ENCODE results near the gene OR2A14.

OR2A14 gene

DNA sequence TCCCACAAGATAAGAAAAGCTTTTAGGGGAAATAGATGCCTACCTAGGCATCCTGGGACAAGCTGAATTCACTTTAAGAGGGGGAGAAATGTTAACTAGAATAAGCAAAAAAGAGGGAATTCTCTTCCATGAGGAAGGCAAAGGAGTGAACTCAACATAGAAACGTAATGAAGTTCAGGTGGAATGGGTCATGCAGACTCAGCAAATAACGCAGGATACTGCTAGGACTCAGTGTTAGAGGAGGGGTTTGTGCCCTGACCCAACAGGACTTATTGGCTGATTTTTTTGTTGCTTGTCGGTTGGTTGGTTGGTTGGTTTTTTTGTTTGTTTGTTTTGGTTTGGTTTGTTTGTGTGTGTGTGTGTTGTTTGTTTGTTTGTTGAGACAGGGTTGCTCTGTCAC is 9.3 kb downstream of the OR2A14 start:
- no peak overlapping the region for H3K4me3 ChIP-seq (ENCODE audit: low read depth, low read length)
- H3K4me1 ChIP-seq (ENCODE audit: control insufficient read depth in 1 of 2, insufficient read depth in 2 of 2, low read length in 2 of 2) = no peaks in the 10 kb centered on the region
- no peak overlapping the region for H2BK5ac ChIP-seq (ENCODE audit: low read depth, low read length, poor library complexity)
- H4K8ac ChIP-seq (ENCODE audit: low read depth, low read length) = no peak overlapping the region
- H2AFZ ChIP-seq (ENCODE audit: insufficient read depth, low read length, poor library complexity) = no peak overlapping the region
- no peaks in the 10 kb centered on the region for H3K36me3 ChIP-seq (ENCODE audit: control insufficient read depth in 1 of 2, insufficient read depth in 2 of 2, low read length in 2 of 2)
- no peaks in the 10 kb centered on the region for H3K79me1 ChIP-seq (ENCODE audit: low read length)
- H3K4ac ChIP-seq (ENCODE audit: low read depth, low read length) = no peak overlapping the region
- H4K12ac ChIP-seq (ENCODE audit: low read depth, low read length) = no peak overlapping the region
- H2BK12ac ChIP-seq (ENCODE audit: low read length) = no peak overlapping the region
- H3K27ac ChIP-seq (ENCODE audit: low read depth, low read length) = no peak overlapping the region
- no peaks in the 10 kb centered on the region for H3K27me3 ChIP-seq (ENCODE audit: insufficient read depth, low read length)
- H3K9me3 ChIP-seq (ENCODE audit: insufficient read depth, low read depth, low read length) = no peaks in the 10 kb centered on the region
- H4K91ac ChIP-seq (ENCODE audit: low read depth, low read length) = no peak overlapping the region
- no peaks in the 10 kb centered on the region for H3K79me2 ChIP-seq (ENCODE audit: control insufficient read depth, insufficient read depth, low read length, poor library complexity)
- no peak overlapping the region for H3K4me2 ChIP-seq (ENCODE audit: low read length)
- no peak for DNase-seq
- no peak overlapping the region for H3K14ac ChIP-seq (ENCODE audit: low read length)
- no peak overlapping the region for H3K18ac ChIP-seq (ENCODE audit: low read length)
- H2AK5ac ChIP-seq (ENCODE audit: low read length) = no peak overlapping the region
- no peak overlapping the region for H3K23ac ChIP-seq (ENCODE audit: low read length)
- WGBS (ENCODE audit: extremely low coverage, insufficient coverage, insufficient read length) = 100% methylated on average over 1 of the region's 3 CpGs
- H3K9ac ChIP-seq (ENCODE audit: low read length) = no peak overlapping the region
- H2BK120ac ChIP-seq (ENCODE audit: insufficient read depth, low read length, poor library complexity) = no peak overlapping the region

DNA sequence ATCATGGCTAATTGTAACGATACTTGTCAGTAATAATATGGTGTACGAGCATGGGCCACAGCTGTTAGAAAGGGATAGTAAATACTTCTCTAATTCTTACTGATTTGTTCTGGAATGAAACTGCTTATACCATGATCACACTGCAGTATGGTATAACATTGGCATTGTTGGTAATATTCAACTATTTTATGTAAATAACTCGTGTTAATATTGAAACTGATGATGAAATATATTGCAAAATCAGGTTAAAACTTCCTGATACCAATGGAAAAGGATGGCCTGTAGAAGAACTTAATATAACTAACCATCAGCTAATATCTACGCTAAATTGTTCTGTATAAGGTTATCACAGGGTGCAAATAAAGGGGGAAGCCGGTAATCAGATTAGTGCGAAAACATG is 10.3 kb downstream of the OR2A14 start:
- H2AFZ ChIP-seq (ENCODE audit: insufficient read depth, low read length, poor library complexity) = no peak overlapping the region
- no peak overlapping the region for H4K12ac ChIP-seq (ENCODE audit: low read depth, low read length)
- no peaks in the 10 kb centered on the region for H3K4me1 ChIP-seq (ENCODE audit: control insufficient read depth in 1 of 2, insufficient read depth in 2 of 2, low read length in 2 of 2)
- no peak overlapping the region for H2BK120ac ChIP-seq (ENCODE audit: insufficient read depth, low read length, poor library complexity)
- H4K8ac ChIP-seq (ENCODE audit: low read depth, low read length) = no peak overlapping the region
- H3K23ac ChIP-seq (ENCODE audit: low read length) = no peak overlapping the region
- H3K27me3 ChIP-seq (ENCODE audit: insufficient read depth, low read length) = no peaks in the 10 kb centered on the region
- no peaks in the 10 kb centered on the region for H3K79me2 ChIP-seq (ENCODE audit: control insufficient read depth, insufficient read depth, low read length, poor library complexity)
- H3K4me2 ChIP-seq (ENCODE audit: low read length) = no peak overlapping the region
- no peak overlapping the region for H4K91ac ChIP-seq (ENCODE audit: low read depth, low read length)
- no peak overlapping the region for H3K27ac ChIP-seq (ENCODE audit: low read depth, low read length)
- H3K9ac ChIP-seq (ENCODE audit: low read length) = no peak overlapping the region
- H3K4ac ChIP-seq (ENCODE audit: low read depth, low read length) = no peak overlapping the region
- no peak overlapping the region for H2BK5ac ChIP-seq (ENCODE audit: low read depth, low read length, poor library complexity)
- no peak overlapping the region for H2BK12ac ChIP-seq (ENCODE audit: low read length)
- H2AK5ac ChIP-seq (ENCODE audit: low read length) = no peak overlapping the region
- DNase-seq = no peak
- no peak overlapping the region for H3K18ac ChIP-seq (ENCODE audit: low read length)
- no CpG with 5 or more reads among the region's 6 CpGs for WGBS (ENCODE audit: extremely low coverage, insufficient coverage, insufficient read length)
- no peak overlapping the region for H3K4me3 ChIP-seq (ENCODE audit: low read depth, low read length)
- H3K14ac ChIP-seq (ENCODE audit: low read length) = no peak overlapping the region
- no peaks in the 10 kb centered on the region for H3K79me1 ChIP-seq (ENCODE audit: low read length)
- no peaks in the 10 kb centered on the region for H3K36me3 ChIP-seq (ENCODE audit: control insufficient read depth in 1 of 2, insufficient read depth in 2 of 2, low read length in 2 of 2)
- H3K9me3 ChIP-seq (ENCODE audit: insufficient read depth, low read depth, low read length) = no peaks in the 10 kb centered on the region

DNA sequence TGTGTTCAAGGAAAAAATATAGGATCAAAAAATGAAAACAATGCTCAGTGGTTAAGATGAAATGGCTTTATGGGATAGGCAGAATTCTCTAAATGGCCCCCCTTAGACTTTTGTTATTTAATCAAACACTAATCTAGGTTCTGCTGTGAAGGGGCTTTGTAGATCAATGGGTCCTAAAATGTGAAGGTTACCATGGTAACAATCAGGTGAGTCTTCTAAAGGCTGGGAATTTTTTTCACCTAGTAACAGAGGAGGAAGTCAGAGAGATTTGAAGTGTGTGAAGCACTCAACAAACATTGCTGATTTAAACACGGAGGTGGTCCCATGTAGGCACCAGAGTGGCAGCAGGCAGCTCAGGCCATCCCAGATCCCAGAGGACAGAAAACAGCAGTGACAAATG is 11.1 kb downstream of the OR2A14 start:
- Histone ChIP-seq H3K18ac (ENCODE audit: low read length) (no peak overlapping the region), H3K14ac (ENCODE audit: low read length) (no peak overlapping the region), H2AFZ (ENCODE audit: insufficient read depth, low read length, poor library complexity) (no peak overlapping the region), H4K91ac (ENCODE audit: low read depth, low read length) (no peak overlapping the region), H3K4me1 (ENCODE audit: control insufficient read depth in 1 of 2, insufficient read depth in 2 of 2, low read length in 2 of 2) (no peaks in the 10 kb centered on the region), H3K27ac (ENCODE audit: low read depth, low read length) (no peak overlapping the region), H4K12ac (ENCODE audit: low read depth, low read length) (no peak overlapping the region), H3K4me3 (ENCODE audit: low read depth, low read length) (no peak overlapping the region), H3K9me3 (ENCODE audit: insufficient read depth, low read depth, low read length) (no peaks in the 10 kb centered on the region), H3K27me3 (ENCODE audit: insufficient read depth, low read length) (no peaks in the 10 kb centered on the region), H3K36me3 (ENCODE audit: control insufficient read depth in 1 of 2, insufficient read depth in 2 of 2, low read length in 2 of 2) (no peaks in the 10 kb centered on the region), H3K4ac (ENCODE audit: low read depth, low read length) (no peak overlapping the region), H2BK120ac (ENCODE audit: insufficient read depth, low read length, poor library complexity) (no peak overlapping the region), H3K9ac (ENCODE audit: low read length) (no peak overlapping the region), H3K79me1 (ENCODE audit: low read length) (no peaks in the 10 kb centered on the region), H3K79me2 (ENCODE audit: control insufficient read depth, insufficient read depth, low read length, poor library complexity) (no peaks in the 10 kb centered on the region), H3K4me2 (ENCODE audit: low read length) (no peak overlapping the region), H2AK5ac (ENCODE audit: low read length) (no peak overlapping the region), H4K8ac (ENCODE audit: low read depth, low read length) (no peak overlapping the region), H3K23ac (ENCODE audit: low read length) (no peak overlapping the region), H2BK5ac (ENCODE audit: low read depth, low read length, poor library complexity) (no peak overlapping the region), H2BK12ac (ENCODE audit: low read length) (no peak overlapping the region)
- no peak for DNase-seq
- WGBS (ENCODE audit: extremely low coverage, insufficient coverage, insufficient read length) = no CpG with 5 or more reads among the region's 1 CpG

DNA sequence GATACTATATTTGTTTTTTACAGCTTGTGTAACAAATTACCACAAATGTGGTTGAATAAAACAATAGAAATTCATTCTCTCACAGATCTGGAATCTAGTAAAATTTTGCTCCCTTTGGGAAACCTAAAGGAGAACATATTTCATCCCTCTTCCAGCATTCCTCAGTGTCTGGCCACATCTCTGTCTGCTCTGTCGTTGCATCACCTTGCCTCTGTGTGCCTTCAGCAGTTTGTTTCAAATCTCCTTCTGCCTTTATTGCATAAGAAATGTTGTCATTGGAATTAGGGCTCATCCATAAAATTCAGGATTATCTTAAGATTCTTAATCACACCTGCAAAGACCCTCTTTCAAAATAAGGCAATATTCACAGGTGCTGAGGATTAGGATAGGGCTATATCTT is 14.5 kb downstream of the OR2A14 start:
- Histone ChIP-seq H3K4me3 (ENCODE audit: low read depth, low read length) (no peak overlapping the region), H3K27me3 (ENCODE audit: insufficient read depth, low read length) (no peaks in the 10 kb centered on the region)
- WGBS (ENCODE audit: extremely low coverage, insufficient coverage, insufficient read length) = no CpG with 5 or more reads among the region's 1 CpG

More for the DNA sequence above, 14.5 kb downstream of the OR2A14 start:
- Histone ChIP-seq H3K9ac (ENCODE audit: low read length) (no peak overlapping the region), H4K91ac (ENCODE audit: low read depth, low read length) (no peak overlapping the region), H2AK5ac (ENCODE audit: low read length) (no peak overlapping the region), H3K18ac (ENCODE audit: low read length) (no peak overlapping the region), H3K79me1 (ENCODE audit: low read length) (no peaks in the 10 kb centered on the region), H3K4me2 (ENCODE audit: low read length) (no peak overlapping the region), H3K4me1 (ENCODE audit: control insufficient read depth in 1 of 2, insufficient read depth in 2 of 2, low read length in 2 of 2) (no peaks in the 10 kb centered on the region), H3K27ac (ENCODE audit: low read depth, low read length) (no peak overlapping the region), H3K79me2 (ENCODE audit: control insufficient read depth, insufficient read depth, low read length, poor library complexity) (no peaks in the 10 kb centered on the region), H3K36me3 (ENCODE audit: control insufficient read depth in 1 of 2, insufficient read depth in 2 of 2, low read length in 2 of 2) (no peaks in the 10 kb centered on the region), H4K12ac (ENCODE audit: low read depth, low read length) (no peak overlapping the region), H3K9me3 (ENCODE audit: insufficient read depth, low read depth, low read length) (no peaks in the 10 kb centered on the region), H3K14ac (ENCODE audit: low read length) (no peak overlapping the region), H2AFZ (ENCODE audit: insufficient read depth, low read length, poor library complexity) (no peak overlapping the region), H3K23ac (ENCODE audit: low read length) (no peak overlapping the region), H2BK120ac (ENCODE audit: insufficient read depth, low read length, poor library complexity) (no peak overlapping the region), H2BK5ac (ENCODE audit: low read depth, low read length, poor library complexity) (no peak overlapping the region), H3K4ac (ENCODE audit: low read depth, low read length) (no peak overlapping the region), H2BK12ac (ENCODE audit: low read length) (no peak overlapping the region), H4K8ac (ENCODE audit: low read depth, low read length) (no peak overlapping the region)
- DNase-seq = peak in 1 of 2 donors; percentile 4

All from trophoblast cell (in vitro differentiated cells and primary cell).